ENCODE measurements around the gene MYL7.

DNA sequence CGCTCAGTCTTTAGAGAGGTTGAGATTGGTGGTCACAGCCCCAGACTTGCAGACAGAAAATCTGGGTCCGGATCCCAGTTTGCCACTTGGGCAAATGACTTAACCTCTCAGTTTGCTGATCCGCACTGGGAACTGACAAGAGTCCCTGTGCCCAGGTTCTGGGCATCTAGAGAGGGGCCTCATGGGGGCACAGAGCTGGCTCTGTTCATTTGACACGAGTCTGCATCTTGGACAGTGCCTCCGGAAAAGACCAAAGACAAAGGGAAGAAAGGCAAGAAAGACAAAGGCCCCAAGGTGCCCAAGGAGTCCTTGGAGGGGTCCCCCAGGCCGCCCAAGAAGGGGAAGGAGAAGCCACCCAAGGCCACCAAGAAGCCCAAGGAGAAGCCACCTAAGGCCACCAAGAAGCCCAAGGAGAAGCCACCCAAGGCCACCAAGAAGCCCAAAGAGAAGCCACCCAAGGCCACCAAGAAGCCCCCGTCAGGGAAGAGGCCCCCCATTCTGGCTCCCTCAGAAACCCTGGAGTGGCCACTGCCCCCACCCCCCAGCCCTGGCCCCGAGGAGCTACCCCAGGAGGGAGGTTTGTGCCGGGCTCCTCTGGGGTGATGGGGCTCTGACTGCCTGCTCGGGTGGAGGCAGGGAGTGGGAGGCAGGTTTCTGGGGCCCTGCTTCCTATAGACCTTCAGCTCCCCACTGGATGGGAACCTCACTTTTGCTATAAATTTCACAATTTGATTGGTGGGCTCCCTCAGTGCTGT, 34.6 kb downstream of the MYL7 start:
- TF ChIP-seq, protein P1, sequence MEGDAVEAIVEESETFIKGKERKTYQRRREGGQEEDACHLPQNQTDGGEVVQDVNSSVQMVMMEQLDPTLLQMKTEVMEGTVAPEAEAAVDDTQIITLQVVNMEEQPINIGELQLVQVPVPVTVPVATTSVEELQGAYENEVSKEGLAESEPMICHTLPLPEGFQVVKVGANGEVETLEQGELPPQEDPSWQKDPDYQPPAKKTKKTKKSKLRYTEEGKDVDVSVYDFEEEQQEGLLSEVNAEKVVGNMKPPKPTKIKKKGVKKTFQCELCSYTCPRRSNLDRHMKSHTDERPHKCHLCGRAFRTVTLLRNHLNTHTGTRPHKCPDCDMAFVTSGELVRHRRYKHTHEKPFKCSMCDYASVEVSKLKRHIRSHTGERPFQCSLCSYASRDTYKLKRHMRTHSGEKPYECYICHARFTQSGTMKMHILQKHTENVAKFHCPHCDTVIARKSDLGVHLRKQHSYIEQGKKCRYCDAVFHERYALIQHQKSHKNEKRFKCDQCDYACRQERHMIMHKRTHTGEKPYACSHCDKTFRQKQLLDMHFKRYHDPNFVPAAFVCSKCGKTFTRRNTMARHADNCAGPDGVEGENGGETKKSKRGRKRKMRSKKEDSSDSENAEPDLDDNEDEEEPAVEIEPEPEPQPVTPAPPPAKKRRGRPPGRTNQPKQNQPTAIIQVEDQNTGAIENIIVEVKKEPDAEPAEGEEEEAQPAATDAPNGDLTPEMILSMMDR (IDR thresholded peaks at IDR 0.05 in 8 of 11, conservative IDR thresholded peaks at IDR 0.05 in 3 of 11), result no peak
- TF ChIP-seq POLR2AphosphoS5 (IDR thresholded peaks at IDR 0.05) (no peak), POLR2A (IDR thresholded peaks at IDR 0.05) (no peak)

All from spleen (tissue), 7 donors.